Stimulated activated naive CD8-positive, alpha-beta T cell treated with anti-CD3 and anti-CD28 coated beads, Interleukin-15, Interleukin-2, amounts not matched to agents 100 U/mL and 50 U/mL, for 24 hours (primary cell): Measurements from ENCODE around the gene LRRC10B.

Experiments used
- ATAC-seq: fragments of 150-1000 bp; cut with Tn5 transposase; one replicate; pipeline ENCODE4 v1.10.0; 2021
- DNase-seq: peaks from one replicate; pipeline ENCODE4 v3.0.0; 2021

Gene LRRC10B

DNA sequence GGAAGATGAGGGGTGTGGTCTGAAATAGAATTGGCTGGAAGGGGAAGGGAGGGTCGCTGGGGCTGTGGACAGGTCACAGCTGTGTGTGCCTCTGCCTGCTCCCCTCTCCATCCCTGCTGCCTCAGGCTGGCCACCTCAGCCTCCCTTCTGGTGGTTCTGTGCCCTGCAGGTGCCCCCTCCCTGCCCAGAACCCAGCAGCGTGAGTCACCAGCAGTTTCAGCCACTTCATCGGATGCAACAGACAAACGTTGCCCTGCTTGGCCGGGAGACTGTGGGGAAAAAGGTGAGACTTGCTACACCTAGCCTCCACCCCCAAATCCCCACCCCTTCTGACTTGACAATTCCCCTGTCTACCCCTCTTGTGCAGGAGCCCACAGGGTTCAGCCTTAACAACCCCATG lies 21.8 kb upstream of the LRRC10B start:
- DNase-seq = no peak
- no peak for ATAC-seq

DNA sequence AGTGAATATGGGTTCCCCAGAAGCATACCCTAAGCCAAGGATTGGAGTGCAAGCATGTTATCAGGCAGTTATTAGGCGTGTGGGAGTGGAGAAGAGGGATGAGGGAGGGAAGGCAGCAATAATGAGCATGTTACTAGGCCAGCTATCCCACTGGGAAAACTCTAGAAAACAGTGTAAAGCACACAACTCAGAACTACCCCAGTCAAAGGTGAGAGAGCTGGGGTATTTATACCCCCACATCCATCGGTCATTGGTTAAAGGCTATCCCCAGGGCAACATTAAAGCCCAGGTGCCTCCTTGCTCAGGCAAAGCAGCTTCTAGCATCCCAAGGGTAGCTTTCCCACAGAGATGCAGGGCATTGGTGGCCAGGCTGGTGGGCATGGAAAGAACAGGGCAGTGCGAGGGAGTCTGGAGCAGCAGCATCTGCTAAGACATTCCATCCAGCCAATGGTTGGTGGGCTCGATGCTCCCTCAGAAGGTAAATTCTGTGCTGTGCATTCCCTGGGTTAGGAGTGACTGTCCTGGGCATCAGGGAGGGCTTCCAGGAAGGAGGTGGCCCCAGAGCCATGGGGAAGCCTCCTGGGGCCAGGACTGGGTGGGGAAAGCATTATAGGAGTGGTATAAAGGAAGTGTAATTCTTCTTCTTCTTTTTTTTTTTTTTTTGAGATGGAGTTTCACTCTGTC lies 21.1 kb upstream of the LRRC10B start:
- ATAC-seq = no peak

DNA sequence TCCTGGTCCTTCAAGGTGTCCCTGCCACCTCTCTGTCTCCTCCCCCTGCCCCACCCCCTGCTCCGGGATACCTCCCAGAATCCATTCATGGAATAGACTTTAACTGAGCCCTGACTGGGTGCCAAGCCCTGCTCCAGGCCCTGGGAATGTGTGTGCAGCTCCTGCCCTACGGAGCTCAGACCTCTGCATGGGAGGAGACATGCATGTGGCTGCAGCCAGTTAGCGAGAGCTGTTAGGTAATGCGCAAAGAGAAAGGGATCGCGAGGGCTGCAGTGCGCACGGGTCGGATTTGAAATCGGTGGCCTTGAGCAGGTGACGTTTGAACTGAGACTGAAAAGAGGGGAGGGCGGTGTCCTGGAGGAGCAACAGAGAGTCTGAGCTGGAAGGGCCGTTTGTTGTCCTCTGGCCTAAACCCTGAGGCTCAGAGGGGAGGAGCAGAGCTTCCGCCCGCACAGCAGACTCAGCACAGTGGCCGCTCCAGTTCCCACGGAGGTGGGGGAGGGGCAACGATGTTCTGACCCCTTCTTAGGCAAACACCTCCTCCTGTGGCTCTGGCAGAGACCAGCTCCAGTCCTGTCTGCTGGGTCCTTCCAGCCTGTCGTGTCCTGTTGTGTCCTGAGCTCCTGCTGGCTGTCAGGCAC lies 19.8 kb upstream of the LRRC10B start:
- DNase-seq = no peak
- no peak for ATAC-seq

More for the DNA sequence above, 21.1 kb upstream of the LRRC10B start:
- DNase-seq = no peak

DNA sequence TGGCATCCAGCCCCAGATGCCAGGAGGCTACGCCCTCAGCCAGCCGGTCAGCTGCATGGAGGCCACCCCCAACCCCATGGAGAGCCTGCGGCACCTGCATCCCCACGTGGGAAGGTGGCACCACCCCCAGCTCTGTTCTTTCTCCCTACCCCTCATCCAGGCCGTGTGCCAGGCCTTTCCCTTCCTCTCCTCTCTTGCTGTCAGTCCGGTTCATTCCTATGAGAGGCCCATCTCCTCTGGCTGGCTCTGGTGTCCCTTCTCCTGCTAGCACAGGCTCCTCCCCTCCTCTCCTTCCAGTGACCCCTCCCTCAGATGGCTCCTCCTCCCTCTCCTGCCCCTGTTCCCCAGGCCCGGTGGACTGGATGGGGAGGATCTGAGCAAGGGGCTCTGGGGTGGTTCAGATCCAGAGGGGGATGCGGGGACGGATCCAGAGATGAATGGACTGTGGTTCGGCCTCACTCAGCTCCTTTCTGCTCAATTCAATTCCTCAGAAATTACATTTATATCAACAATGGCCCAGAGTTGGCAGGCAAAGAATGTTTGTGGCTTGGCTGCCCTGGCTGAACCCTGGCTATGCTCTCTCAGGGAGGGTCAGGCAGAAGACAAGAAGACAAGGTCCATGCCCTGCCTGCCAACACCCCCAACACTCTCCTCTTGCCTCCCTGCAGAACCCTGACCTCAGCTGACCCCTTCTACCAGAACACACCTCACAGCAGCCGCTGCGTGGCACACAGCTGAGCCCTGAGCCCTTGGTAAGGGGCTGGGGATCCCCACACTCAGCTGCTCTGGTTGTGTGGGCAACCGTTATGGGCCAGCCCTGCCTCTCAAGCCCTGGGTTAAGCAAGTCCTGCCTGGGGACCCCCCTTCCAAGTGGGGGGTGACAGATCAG lies 18.5 kb upstream of the LRRC10B start:
- DNase-seq = no peak
- ATAC-seq = no peak

DNA sequence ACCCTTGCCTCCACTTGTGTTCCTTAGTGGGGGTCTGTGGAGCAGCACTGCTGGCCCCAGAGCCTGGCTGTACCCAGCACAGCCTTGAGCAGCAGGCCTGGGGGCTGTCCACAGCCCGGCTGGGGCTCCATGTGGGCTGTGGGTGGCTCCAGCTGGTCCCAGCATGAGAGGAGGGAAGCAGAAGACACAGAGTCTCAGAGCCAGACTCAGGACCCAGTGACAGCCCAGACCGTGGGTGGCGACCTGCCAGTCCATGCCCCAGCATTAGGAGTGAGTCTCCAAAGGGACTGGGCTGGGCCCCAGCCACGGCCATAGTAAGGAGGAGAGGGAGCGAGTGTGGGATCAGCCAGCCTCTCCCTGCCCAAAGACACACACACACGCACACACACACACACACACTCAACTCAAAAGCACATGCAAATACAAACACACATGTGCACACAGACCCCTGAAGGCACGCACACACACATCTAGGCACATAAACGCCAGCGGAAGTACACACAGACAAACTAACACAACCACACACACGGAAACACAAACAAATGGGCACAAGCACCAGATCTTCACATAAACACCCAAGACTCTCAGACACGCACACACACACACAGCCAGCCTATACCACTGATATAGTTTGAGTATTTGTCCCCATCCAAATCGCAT lies 16.7 kb upstream of the LRRC10B start:
- ATAC-seq = no peak
- DNase-seq = no peak

DNA sequence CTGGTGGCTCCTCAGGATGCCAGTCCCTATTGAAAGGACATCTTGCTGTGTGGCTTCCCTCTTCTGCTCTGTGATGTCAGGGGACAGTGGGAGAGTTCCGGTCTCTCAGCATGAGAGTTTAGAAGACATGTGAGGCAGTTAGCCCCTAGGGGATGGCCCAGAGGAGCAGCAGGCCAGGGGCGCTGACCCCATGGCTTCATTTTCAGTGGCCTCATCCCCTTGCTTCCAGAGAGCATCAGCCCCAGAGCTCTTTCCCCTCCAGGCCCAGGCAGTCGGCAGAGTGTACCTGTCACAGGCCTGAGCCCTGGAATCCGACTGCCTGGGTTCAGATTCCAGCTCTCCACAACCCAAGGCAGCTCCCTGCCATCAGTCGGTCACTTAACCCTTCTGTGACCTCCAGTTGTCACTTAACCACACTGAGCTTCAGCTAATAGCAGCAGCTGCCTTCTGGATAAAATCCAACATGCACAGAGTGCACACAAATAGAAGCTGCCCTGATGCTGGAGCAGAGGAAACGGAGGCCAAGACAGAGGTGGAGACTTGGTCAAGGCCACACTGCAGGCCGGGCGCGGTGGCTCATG lies 14.1 kb upstream of the LRRC10B start:
- no peak for ATAC-seq
- no peak for DNase-seq

DNA sequence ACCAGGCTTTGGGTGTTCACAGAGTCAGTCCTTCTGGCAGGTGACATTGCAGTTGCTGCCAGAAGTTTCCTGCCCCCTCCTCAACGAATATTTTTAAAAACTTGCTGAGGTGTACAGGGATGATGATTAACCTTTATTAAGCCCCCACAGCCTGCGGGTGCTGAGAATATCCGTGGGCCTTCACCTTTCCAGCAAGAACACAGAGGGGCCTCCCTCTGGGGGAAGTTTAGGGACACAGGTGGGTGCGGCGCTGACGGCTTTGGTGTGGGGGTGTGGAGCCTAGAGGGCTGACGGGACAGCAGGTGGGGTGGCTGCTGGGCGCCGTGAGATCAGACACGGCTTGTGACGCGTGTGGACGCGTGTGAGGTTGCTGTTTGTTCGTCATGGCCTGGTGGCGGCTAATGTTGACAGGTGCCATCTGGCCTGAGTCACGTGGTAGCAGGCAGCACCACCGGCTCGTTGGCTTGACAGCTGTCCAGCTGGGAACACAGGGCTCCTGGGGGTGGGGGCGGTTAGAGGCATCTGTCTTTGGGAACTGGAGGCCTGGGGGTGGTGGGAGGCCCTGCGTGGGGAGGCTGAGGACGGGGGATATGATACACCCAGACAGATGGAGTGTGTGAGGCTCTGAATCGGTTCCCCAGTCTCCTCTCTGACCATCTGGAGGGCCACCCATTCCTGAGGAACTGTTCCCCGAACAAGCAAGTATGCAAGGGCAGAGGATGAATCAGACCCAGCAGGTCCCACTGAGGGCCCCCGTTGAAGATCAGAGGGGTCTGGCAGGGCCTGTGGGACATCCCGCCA lies 12.5 kb upstream of the LRRC10B start:
- ATAC-seq = no peak

DNA sequence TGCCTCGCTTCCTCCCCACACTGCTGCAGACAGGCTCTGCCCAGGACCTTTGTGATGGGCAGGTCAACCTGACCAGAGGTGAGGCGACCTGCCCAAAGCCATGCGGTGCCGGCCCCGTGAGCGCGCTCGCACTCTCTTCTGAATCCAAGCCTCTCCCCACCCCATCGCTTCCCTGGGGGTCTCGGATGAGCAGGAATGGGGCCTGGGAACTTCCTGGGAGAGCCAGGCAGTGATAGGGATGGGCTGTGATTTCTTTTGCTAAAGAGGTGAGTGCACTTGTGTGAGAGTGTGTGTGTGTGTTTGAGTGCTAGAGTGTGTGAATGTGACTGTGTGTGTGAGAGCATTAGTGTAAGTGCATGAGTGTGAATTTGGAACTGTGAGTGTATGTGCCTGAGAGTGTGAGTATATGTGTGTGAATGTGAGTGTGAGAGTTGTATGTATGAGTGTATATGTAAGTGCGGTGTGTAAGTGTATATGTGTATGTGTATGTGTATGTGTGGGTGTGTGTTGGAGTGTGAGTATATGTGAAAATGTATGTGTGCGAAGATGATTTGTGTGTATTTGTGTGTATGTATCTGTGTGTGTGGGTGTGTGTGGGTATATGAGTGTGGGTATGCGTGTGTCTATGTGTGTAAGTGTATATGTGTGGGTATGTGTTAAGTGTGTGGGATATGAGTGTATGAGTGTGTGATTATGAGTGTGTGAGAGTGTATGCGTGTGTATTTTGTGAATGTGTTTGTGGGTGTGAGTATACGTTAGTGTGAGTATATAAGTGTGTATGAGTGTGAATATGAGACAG lies 11.7 kb upstream of the LRRC10B start:
- ATAC-seq (no peak), DNase-seq (no peak)

More for the DNA sequence above, 12.5 kb upstream of the LRRC10B start:
- no peak for DNase-seq

DNA sequence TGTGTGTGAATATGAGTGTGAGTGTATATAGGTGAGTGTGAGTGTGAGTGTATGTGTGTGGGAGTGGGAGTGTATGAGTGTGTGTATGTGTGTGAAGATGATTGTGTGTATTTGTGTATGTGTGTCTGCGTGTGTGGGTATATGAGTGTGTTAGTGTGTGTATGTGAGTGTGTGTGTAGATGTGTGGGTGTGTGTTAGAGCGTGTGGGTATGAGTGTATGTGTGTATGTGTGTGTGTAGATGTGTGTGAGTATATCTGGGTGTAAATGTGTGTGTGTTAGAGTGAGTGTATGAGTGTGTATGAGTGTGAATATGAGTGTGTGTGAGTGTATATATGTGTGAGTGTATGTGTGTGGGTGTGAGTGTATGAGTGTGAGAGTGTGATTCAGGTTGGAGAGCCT lies 11.1 kb upstream of the LRRC10B start:
- ATAC-seq (no peak), DNase-seq (no peak)

DNA sequence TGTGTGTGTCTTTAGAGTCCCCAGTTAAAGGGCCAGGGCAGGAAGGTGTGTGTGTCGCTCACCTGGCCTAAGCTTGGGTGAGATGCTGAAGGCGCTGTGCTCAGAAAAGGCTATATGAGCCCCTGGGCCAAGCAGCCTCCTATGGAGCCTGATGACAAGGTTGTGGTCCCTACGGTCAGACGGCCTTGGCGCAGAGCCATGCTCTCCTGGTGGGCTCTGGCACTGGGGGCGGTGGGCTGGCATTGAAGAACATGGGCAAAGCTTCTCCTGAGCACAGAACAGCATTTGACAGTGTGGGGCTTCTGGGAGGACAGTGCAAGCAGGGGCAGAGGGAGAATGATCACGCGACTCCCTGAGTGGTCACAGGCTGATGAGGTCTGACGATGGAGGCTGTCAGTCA lies 10.7 kb upstream of the LRRC10B start:
- ATAC-seq (no peak), DNase-seq (no peak)

DNA sequence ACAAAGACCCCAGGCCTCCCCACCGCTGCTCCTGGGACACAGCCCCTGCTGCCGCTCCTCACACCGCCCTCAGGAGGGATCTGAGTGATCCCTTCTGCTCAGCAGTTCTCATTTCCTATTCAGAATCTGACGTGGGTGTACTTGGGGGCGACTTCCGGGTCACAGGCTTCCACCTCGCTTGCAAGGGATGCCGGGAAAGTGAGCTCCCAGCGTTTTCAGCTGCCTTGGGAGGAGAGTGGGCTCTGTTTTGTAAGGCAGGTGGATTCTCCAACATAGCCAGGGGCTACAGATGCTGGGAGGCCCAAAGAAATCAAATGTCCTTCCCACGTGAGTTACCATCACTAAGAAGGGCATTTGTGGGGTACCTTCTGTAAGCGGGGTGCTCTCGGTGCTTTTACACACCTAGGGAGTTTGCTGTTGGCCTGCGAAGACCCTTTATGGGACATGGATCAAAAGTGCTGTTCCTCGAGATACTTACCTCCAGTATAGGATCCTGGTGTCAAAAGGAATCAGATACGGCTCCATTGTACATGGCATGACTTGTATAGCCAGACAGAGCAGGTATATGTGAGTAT lies 9.7 kb upstream of the LRRC10B start:
- ATAC-seq (no peak), DNase-seq (no peak)

DNA sequence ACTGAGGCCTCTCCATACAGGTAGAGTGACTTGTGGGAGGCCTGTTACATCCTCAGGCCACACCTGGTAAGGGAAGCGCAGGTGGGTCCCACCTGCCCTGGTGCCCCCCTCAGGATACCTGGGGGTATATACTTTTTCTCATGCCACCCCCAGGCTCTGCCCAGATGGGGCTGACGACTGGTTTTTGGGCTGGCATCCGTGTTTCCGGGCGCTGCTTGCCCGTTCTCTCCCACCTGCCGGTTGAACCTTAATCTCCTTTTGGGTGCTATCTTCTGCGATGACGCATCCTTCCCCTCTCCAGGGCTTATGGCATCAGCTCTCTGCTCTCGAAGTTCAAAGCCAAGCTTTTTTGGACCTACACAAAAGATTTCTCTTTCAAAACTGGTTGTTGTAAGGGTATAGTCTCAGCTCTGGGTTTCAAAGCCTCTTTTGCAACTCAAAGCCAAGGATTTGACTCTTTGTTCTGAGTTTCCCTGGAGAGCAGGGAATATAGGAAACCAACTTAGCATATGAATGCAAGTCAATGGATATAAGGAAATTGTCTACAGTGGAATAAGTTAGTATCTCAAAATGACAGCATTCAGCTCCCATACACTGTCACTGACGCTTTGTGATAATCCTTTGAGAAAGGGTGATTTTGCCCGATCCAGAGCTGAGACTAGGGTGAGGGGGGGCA lies 8.6 kb upstream of the LRRC10B start:
- ATAC-seq (no peak), DNase-seq (no peak)

DNA sequence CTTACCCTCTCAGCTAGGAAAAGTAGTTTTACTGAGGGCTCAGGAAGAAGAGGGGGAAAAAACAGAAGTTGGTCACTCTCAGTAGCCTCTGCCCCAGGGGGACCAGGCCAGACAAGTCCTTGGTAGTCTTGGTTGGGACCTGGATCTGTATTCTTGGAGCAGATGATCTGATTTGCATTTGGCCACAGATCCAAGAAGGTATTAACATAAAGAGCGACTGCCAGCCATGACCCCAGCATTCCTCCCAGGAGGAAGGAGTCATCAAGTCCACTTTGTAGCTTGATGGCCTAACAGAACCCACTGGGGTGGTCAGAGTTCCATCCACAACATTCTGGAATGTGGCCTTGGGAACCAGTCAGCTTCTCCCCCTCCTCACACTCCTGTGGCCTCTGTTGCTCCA lies 6.0 kb upstream of the LRRC10B start:
- ATAC-seq (no peak), DNase-seq (no peak)

DNA sequence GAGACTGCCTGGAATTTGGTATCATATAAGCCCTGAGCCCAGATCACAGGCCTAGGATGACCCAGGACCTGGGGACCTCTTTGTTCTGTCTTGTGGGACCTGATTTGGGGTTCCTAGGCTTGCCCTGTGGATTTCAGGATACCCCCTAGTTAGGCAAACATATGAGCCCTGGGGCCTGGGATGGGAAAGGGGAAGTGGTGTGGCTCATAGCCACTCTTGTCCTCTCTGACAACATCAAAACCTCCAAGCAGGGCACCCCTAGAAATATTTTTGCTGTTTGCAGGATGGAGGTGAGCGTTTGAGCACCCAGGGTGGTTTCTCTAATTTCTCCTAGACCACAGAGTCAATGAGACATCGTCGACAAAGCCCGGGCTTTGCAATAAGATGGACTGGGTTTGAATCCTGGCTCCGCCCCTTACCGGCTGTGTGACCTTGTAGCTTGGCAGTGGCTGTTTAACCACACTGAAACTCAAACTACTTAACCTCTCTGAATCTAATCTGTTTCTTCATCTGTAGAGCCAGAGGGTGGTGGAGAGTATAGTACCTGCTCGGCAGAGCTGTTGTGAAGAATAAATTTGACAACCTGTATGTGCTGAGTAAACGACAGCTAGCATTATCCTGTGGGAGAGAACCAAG lies 5.3 kb upstream of the LRRC10B start:
- DNase-seq (no peak), ATAC-seq (no peak)

DNA sequence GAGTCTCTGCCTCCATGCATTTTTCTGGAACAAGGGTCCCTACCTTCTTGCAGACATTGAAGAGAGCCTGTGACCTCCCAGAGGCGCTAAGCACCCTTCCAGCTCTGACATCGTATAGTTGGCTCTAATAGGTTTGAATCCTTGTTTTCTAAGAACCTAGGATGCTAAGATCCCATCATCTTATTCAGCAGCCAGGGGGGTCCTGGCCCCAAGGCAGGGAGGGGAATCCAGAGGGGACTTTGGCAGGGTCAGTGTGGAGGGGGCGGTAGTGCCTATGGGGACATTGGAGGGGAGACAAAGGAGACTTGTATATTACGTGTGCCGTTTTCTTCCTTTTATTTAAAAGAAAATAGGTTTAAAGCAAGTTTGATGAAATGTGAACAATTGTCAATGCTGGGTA lies 3.4 kb upstream of the LRRC10B start:
- DNase-seq (no peak), ATAC-seq (no peak)

DNA sequence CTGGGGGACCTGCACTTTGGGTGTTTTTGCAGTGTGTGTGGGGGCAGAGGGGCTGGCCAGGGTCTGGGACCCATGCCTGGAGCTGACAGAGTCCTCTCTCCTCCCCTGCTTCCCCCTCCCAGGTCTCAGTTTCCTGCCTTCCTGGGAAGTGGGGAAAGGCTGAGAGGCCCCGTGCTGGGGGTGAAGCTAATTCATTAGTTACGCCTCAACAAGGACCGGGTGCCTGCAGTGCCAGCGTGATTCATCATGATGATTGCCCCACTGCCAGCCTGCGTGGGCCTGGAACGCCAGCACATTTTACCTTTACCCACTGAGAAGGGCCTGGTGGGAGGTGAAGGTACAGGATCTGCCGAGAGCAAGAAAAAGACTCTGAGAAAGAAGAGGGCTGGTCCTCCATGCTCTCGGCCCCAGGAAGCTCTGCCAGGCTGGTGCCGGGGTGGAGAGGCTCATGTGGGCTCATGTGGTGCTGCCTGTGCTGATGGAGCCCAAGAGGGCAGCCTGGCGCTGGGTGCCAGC lies 2.9 kb upstream of the LRRC10B start:
- ATAC-seq = no peak
- no peak for DNase-seq

DNA sequence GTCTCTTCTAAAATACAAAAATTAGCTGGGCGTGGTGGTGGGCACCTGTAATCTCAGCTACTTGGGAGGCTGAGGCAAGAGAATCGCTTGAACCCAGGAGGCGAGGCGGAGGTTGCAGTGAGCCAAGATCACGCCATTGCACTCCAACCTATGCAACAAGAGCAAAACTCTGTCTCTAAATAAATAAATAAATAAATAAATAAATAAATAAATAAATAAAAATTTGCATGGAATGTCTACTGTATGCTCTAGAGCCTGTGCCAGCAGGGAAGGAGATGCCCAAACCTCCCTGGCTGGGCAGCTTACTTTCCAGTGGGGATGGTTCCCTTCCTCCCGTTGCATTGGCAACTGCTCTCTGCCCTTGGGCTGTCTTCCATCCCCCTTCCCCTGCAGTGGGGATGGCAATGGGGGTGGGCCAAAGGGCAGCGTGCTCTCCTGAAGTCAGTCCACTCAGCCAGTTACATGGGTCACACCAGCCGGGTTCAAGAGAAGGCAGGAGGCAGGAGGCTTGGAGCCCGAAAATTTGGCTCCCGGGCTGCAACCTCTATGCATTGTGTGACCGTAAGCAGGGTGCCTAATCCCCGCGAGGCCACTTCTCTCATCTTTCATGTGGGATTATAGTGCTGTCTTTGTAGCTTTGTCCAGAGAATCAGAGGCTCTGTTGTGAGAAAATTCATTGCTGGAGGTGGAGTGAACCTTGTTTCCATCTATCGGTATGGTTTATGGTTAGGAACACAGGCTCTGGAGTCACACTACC lies 1.4 kb upstream of the LRRC10B start:
- DNase-seq = no peak
- ATAC-seq = no peak
